ENCODE results near the gene GPX4. TPM values are rescaled to one million over a fixed set of nuclear protein-coding genes. Genes with fewer than 3 reads are reported as not detected.
A peak's percentile ranks its signal among the peaks of the same experiment; 100 is the strongest.

GPX4 gene
- total and polyA plus RNA-seq, 2 of the 13 experiments (the other 11 are each of a cell fraction or from before 2014, with no cell fraction given) = 535 to 613 TPM

DNA sequence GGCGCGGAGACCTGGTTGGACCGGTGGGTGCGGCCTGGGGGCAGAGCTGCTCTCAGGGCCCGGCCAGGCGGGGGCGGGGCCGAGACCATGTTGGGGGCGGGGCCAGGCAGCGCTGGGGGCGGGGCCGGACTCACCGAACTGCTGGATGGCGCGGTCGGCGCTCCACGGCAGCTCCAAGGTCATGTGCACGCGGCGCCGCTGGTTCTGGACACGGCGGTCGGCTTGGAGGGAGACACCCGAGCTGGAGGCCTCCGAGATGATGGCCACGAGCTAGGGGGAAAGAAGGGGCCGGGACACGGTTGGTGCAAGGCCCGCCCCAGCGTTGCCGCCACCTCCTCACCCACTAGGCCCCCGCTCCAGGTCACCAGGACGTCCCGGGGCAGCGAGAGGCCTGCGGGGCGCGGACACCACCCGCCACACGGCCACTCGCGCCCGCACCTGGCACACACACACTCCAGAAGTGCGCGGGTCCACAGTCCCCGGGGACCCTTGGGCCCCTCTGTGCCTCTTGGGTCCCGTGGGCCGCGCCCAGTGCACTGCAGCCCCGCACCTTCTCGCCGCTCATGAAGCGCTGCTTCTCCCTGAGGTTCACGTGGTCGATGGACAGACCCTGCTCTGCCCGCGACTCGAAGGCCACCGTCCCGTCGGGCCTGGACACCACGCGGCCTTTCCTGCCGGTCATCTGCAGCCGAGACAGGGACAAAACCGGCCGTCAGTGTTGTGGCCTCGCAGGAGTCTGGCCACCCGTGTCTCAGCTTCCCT is 8.7 kb downstream of the GPX4 start:
- BruUV-seq (replicated peaks) = no TSS peak
- Histone ChIP-seq H3K79me2 (ENCODE audit: insufficient read depth, low read length) (no peaks in the 10 kb centered on the region), H4K20me1 (ENCODE audit: insufficient read depth, low read length) (no peaks in the 10 kb centered on the region), H3K4me1 (ENCODE audit: insufficient read depth, low read length) (peaks cover 15% of the 10 kb centered on the region), H2AFZ (ENCODE audit: low read length) (no peak overlapping the region), H3K27me3 (ENCODE audit: control insufficient read depth in 1 of 2, insufficient read depth in 2 of 2, low read length in 2 of 2) (no peaks in the 10 kb centered on the region), H3K9me3 (ENCODE audit: low read length) (no peaks in the 10 kb centered on the region), H3K9ac (ENCODE audit: insufficient read depth, low read depth, low read length) (0 out of 2 replicates have a peak overlapping the region, but pooled peaks have one; percentile 19), H3K4me2 (ENCODE audit: low read depth, low read length) (no peak overlapping the region), H3K4me3 (replicated peaks in 1 of 3; ENCODE audit: insufficient read depth in 1 of 3, low read depth in 2 of 3, low read length in 3 of 3) (no peak overlapping the region), H3K27ac (ENCODE audit: extremely low read length, insufficient read depth, low read length) (peak overlapping the region; percentile 40), H3K36me3 (replicated peaks in 1 of 2; ENCODE audit: control insufficient read depth in 1 of 2, insufficient read depth in 2 of 2, low read length in 2 of 2) (peaks cover 5 to 10% of the 10 kb centered on the region in 2 experiments; a peak in 4 of 5 replicates)
- TF ChIP-seq RAD51 (IDR thresholded peaks at IDR 0.05; ENCODE audit: borderline replicate concordance) = no peak
- peak; percentile 2; the same call in 1 of the 2 replicates for TF ChIP-seq SP2 (CRISPR knock-in tag; IDR thresholded peaks at IDR 0.05)
- TF ChIP-seq HNRNPH1 (optimal IDR thresholded peaks at IDR 0.05; ENCODE audit: low read depth, low read length) = no peak
- no peak for TF ChIP-seq ZKSCAN1 (IDR thresholded peaks at IDR 0.05; ENCODE audit: low read length)
- TF ChIP-seq AGO2 (optimal IDR thresholded peaks at IDR 0.05; ENCODE audit: low read depth, low read length) = peak; percentile 28
- peak; percentile 35 for TF ChIP-seq AGO1 (IDR thresholded peaks at IDR 0.05; ENCODE audit: low read depth, low read length, poor library complexity, severe bottlenecking)
- TF ChIP-seq, protein P1, sequence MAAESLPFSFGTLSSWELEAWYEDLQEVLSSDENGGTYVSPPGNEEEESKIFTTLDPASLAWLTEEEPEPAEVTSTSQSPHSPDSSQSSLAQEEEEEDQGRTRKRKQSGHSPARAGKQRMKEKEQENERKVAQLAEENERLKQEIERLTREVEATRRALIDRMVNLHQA (CRISPR knock-in tag; IDR thresholded peaks at IDR 0.05) = no peak
- 0 out of 2 replicates have a peak, but pooled peaks have one; percentile 40 for TF ChIP-seq DNMT1 (CRISPR knock-in tag; IDR thresholded peaks at IDR 0.05)
- 0 out of 2 replicates have a peak, but pooled peaks have one; percentile 14 for TF ChIP-seq HOXA3 (CRISPR knock-in tag; IDR thresholded peaks at IDR 0.05)
- TF ChIP-seq ZNF766 (CRISPR knock-in tag; IDR thresholded peaks at IDR 0.05; ENCODE audit: borderline replicate concordance) = no peak
- TF ChIP-seq, protein P2, sequence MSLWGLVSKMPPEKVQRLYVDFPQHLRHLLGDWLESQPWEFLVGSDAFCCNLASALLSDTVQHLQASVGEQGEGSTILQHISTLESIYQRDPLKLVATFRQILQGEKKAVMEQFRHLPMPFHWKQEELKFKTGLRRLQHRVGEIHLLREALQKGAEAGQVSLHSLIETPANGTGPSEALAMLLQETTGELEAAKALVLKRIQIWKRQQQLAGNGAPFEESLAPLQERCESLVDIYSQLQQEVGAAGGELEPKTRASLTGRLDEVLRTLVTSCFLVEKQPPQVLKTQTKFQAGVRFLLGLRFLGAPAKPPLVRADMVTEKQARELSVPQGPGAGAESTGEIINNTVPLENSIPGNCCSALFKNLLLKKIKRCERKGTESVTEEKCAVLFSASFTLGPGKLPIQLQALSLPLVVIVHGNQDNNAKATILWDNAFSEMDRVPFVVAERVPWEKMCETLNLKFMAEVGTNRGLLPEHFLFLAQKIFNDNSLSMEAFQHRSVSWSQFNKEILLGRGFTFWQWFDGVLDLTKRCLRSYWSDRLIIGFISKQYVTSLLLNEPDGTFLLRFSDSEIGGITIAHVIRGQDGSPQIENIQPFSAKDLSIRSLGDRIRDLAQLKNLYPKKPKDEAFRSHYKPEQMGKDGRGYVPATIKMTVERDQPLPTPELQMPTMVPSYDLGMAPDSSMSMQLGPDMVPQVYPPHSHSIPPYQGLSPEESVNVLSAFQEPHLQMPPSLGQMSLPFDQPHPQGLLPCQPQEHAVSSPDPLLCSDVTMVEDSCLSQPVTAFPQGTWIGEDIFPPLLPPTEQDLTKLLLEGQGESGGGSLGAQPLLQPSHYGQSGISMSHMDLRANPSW (CRISPR knock-in tag; IDR thresholded peaks at IDR 0.05; ENCODE audit: borderline replicate concordance) = no peak
- TF ChIP-seq, protein P3, sequence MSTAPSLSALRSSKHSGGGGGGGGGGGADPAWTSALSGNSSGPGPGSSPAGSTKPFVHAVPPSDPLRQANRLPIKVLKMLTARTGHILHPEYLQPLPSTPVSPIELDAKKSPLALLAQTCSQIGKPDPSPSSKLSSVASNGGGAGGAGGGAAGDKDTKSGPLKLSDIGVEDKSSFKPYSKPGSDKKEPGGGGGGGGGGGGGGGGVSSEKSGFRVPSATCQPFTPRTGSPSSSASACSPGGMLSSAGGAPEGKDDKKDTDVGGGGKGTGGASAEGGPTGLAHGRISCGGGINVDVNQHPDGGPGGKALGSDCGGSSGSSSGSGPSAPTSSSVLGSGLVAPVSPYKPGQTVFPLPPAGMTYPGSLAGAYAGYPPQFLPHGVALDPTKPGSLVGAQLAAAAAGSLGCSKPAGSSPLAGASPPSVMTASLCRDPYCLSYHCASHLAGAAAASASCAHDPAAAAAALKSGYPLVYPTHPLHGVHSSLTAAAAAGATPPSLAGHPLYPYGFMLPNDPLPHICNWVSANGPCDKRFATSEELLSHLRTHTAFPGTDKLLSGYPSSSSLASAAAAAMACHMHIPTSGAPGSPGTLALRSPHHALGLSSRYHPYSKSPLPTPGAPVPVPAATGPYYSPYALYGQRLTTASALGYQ (CRISPR knock-in tag; IDR thresholded peaks at IDR 0.05) = no peak
- TF ChIP-seq EEA1 (CRISPR knock-in tag; IDR thresholded peaks at IDR 0.05; ENCODE audit: borderline replicate concordance) = no peak
- no peak for TF ChIP-seq MEIS1 (CRISPR knock-in tag; IDR thresholded peaks at IDR 0.05; ENCODE audit: borderline replicate concordance)
- TF ChIP-seq ZNF891 (CRISPR knock-in tag; IDR thresholded peaks at IDR 0.05) = no peak
- CTCF ChIA-PET (ENCODE audit: low intra/inter-chr PET ratio, low total read pairs) = interaction anchor here (1.8 kb wide), 1 partner anchor 82 kb away, joined by 28 read pairs; no protein-coding TSS in a partner anchor
- intact Hi-C loops (cut with micrococcal nuclease; ENCODE audit: unreplicated experiment) = loop anchor here (5.0 kb wide), 1 partner anchor 80 kb away; no protein-coding TSS in a partner anchor
- DNase-seq (ENCODE audit: low spot score) = no peak
- WGBS (ENCODE audit: low lambda C conversion rate) = 94% methylated on average over 56 of the region's 71 CpGs
- in situ Hi-C loops (cut with HindIII; ENCODE audit: extremely low pct_ligation_motif_present, low pct_unique_long_range_greater_than_20kb) = loop anchor here (5.0 kb wide), 1 partner anchor 80 kb away; no protein-coding TSS in a partner anchor
- POLR2A ChIA-PET = interaction anchor here (0.7 to 3.0 kb wide), 9 partner anchors 9 to 157 kb away, joined by 3 to 28 read pairs (median 6); partner anchors contain the start of genes ATP5F1D, CIRBP and GPX4
- FAIRE-seq = no peak
- no peak for ATAC-seq
